ENCODE measurements around the gene ZNF574. TPM values are rescaled to one million over a fixed set of nuclear protein-coding genes. Genes with fewer than 3 reads are reported as not detected.

The ZNF574 gene
- total and polyA plus RNA-seq, 2 of the 8 experiments (the other 6 are each of a cell fraction or from before 2014, with no cell fraction given): 27.0 to 38.8 TPM

GRCh38 chr19:42091742-42092141 lies 15.8 kb downstream of the ZNF574 start:
- Histone ChIP-seq H3K36me3 (ENCODE audit: control insufficient read depth in 2 of 4, insufficient read depth in 4 of 4, low read length in 3 of 4) (no peaks in the 10 kb centered on the region), H4K91ac (replicated peaks; ENCODE audit: insufficient read length, low read length) (no peak overlapping the region), H3K23ac (ENCODE audit: insufficient read length) (no peak overlapping the region), H4K20me1 (replicated peaks in 1 of 2; ENCODE audit: control insufficient read depth in 1 of 2, insufficient read depth in 2 of 2, low read length in 2 of 2) (peaks cover 0 to 1% of the 10 kb centered on the region in 2 experiments), H2BK120ac (replicated peaks; ENCODE audit: low read depth, low read length) (no peak overlapping the region), H3K27ac (ENCODE audit: low read depth, low read length) (no peak overlapping the region), H2AK5ac (ENCODE audit: low read depth, low read length) (no peak overlapping the region), H3K56ac (replicated peaks; ENCODE audit: insufficient read length, low read depth, low read length) (no peak overlapping the region), H3K9ac (replicated peaks in 1 of 4; ENCODE audit: extremely low read depth in 1 of 4, low read depth in 3 of 4, low read length in 3 of 4) (no peak overlapping the region), H3K79me1 (ENCODE audit: low read depth, low read length) (no peaks in the 10 kb centered on the region), H3K18ac (ENCODE audit: extremely low read depth, low read length) (no peak overlapping the region), H3K4ac (replicated peaks; ENCODE audit: insufficient read length, low read depth, low read length) (no peak overlapping the region), H2BK12ac (ENCODE audit: low read depth, low read length) (peak overlapping the region; percentile 43; the same call in 1 of the 2 replicates), H2AFZ (ENCODE audit: low read length) (no peak overlapping the region), H4K8ac (ENCODE audit: extremely low read depth, insufficient read depth, low read length) (no peak overlapping the region; the same call in 1 of the 2 replicates), H2BK20ac (ENCODE audit: low read length) (no peak overlapping the region), H3K4me3 (ENCODE audit: extremely low read depth in 1 of 4, insufficient read depth in 2 of 4, low read depth in 3 of 4, low read length in 4 of 4) (no peak overlapping the region), H2BK15ac (ENCODE audit: low read length) (no peak overlapping the region), H3K4me1 (replicated peaks in 1 of 4; ENCODE audit: control insufficient read depth in 3 of 4, insufficient read depth in 4 of 4, low read length in 3 of 4) (peaks cover 0 to 18% (median 4%) of the 10 kb centered on the region in 4 experiments; a peak in 6 of 7 replicates), H4K5ac (ENCODE audit: insufficient read length, low read depth, low read length) (no peak overlapping the region), H3K23me2 (ENCODE audit: low read depth, low read length) (peaks cover 2% of the 10 kb centered on the region; the same call in 1 of the 2 replicates), H3K79me2 (ENCODE audit: control insufficient read depth in 1 of 2, insufficient read depth in 2 of 2, low read length in 2 of 2) (no peaks in the 10 kb centered on the region), H3K27me3 (replicated peaks in 1 of 4; ENCODE audit: control insufficient read depth in 3 of 4, extremely low read depth in 1 of 4, insufficient read depth in 3 of 4, low read length in 3 of 4) (peaks cover 0 to 5% (median 2%) of the 10 kb centered on the region in 4 experiments; a peak in 2 of 7 replicates), H3K4me2 (ENCODE audit: insufficient read depth in 1 of 2, low read depth in 2 of 2, low read length in 2 of 2) (no peak overlapping the region), H3K9me3 (ENCODE audit: insufficient read depth in 2 of 2, low read depth in 1 of 2, low read length in 1 of 2) (no peaks in the 10 kb centered on the region), H3K14ac (ENCODE audit: insufficient read length) (no peak overlapping the region), H2BK5ac (ENCODE audit: low read depth, low read length) (peak overlapping the region; percentile 49; the same call in 1 of the 2 replicates)
- DNase-seq (ENCODE audit: low read depth in 1 of 2, low spot score in 2 of 2) (no peak), FAIRE-seq (no peak)
- POLR2A ChIA-PET (ENCODE audit: partially characterized antibody): interaction anchor here (0.8 to 1.6 kb wide), 3 partner anchors 21 to 60 kb away, joined by 3 to 4 read pairs (median 3); no protein-coding TSS in a partner anchor
- 85% methylated on average over 10 of the region's 10 CpGs; no CpG with 5 or more reads in 1 of the 2 experiments for WGBS, 2 experiments (ENCODE audit: extremely low coverage in 1 of 2, insufficient coverage in 1 of 2, insufficient read length in 1 of 2, insufficient replicate concordance in 2 of 2, low coverage in 1 of 2, low lambda C conversion rate in 2 of 2, missing lambda C conversion rate in 1 of 2)
- CTCF ChIA-PET (ENCODE audit: partially characterized antibody): interaction anchor here (0.7 to 1.9 kb wide), 12 partner anchors 10 to 713 kb away, joined by 3 to 6 read pairs (median 4); partner anchors contain the start of gene ZNF574
- TF ChIP-seq FOSL1 (IDR thresholded peaks at IDR 0.05; ENCODE audit: insufficient read depth, low read depth, low read length): no peak
- no peak for TF ChIP-seq SIX5 (IDR thresholded peaks at IDR 0.05; ENCODE audit: low read depth, low read length)
- TF ChIP-seq POLR2AphosphoS5 (IDR thresholded peaks at IDR 0.05; ENCODE audit: low read depth, low read length): no peak
- no peak for TF ChIP-seq BRCA1 (IDR thresholded peaks at IDR 0.05; ENCODE audit: low read depth, low read length)
